Measurements from ENCODE around the gene TMEM184A.

GRCh38 chr7:1575809-1576208 lies 19.8 kb upstream of the TMEM184A start:
- TF ChIP-seq CTCF (IDR thresholded peaks at IDR 0.05) (no peak), POLR2A (IDR thresholded peaks at IDR 0.05) (no peak)

Measured in heart left ventricle (tissue), 13 donors.